ENCODE measurements around the gene XPNPEP1.

- TF ChIP-seq POLR2A (IDR thresholded peaks at IDR 0.05) (no peak), CTCF (IDR thresholded peaks at IDR 0.05) (no peak)
Observed at GRCh38 chr10:109845308-109845707, 78.0 kb downstream of the XPNPEP1 start.
